OCI-LY7 (cell line): ENCODE data around the gene KSR1. TPM values are rescaled to one million over a fixed set of nuclear protein-coding genes. Genes with fewer than 3 reads are reported as not detected.
"Not testable (repeated sequence)": the region's sequence is repeated elsewhere in the genome, so short reads cannot be mapped to it uniquely, and the experiment has no call there.

Source experiments
- BruUV-seq: library from RNA; stranded (reverse); fragments of 400-500 nt; replicated peaks from 2 replicates; lab custom pipeline; 2021; lab: Mats Ljungman, UMichigan
- CTCF ChIA-PET: fragments of 300-600 bp; sonication (Branson Sonifier 250); formaldehyde crosslinking; loops from one replicate; lab custom pipeline; 2022; ENCODE audit warnings: antibody characterized with exemption; ENCODE audit not compliant: unreplicated experiment; lab: Charles Lee
- POLR2A ChIA-PET: fragments of 300-600 bp; sonication (Branson Sonifier 250); formaldehyde crosslinking; loops from one replicate; lab custom pipeline; 2022; ENCODE audit warnings: antibody characterized with exemption; lab: Charles Lee
- DNase-seq: peaks from one replicate; pipeline ENCODE4 v3.0.0-alpha.2; 2015; ENCODE audit warnings: low spot score
- H2AFZ ChIP-seq: fragments of 200-600 bp; sonication (generic), shearing (Covaris generic); 2 replicates; pipeline ENCODE4 v1.6.1; 2014; ENCODE audit warnings: mild to moderate bottlenecking, antibody characterized with exemption, low read length, moderate library complexity
- H3K27ac ChIP-seq: fragments of 200-600 bp; sonication (generic); 2 replicates; pipeline ENCODE4 v1.5.1; 2014; ENCODE audit warnings: mixed run types, low read depth, mild to moderate bottlenecking, moderate library complexity, low read length, inconsistent platforms; ENCODE audit not compliant: poor library complexity, severe bottlenecking
- H3K36me3 ChIP-seq: fragments of 200-600 bp; sonication (generic); 2 replicates; pipeline ENCODE4 v1.6.1; 2014; ENCODE audit warnings: mild to moderate bottlenecking, antibody characterized with exemption, low read length, moderate library complexity, mixed read lengths; ENCODE audit not compliant: insufficient read depth
- H3K4me1 ChIP-seq: fragments of 200-600 bp; sonication (generic); 2 replicates; pipeline ENCODE4 v1.5.1; 2014; ENCODE audit warnings: mild to moderate bottlenecking, low read length; ENCODE audit not compliant: insufficient read depth, poor library complexity, severe bottlenecking
- H3K4me2 ChIP-seq: fragments of 200-600 bp; sonication (generic); 2 replicates; pipeline ENCODE4 v1.6.1; 2014; ENCODE audit warnings: mild to moderate bottlenecking, low read length
- H3K4me3 ChIP-seq: fragments of 200-600 bp; sonication (generic); 2 replicates; pipeline ENCODE4 v1.5.1; 2014; ENCODE audit warnings: mild to moderate bottlenecking, low read depth, low read length; ENCODE audit not compliant: poor library complexity, severe bottlenecking
- H3K79me2 ChIP-seq: fragments of 200-600 bp; sonication (generic); 2 replicates; pipeline ENCODE4 v1.6.1; 2016; ENCODE audit warnings: low read depth, mild to moderate bottlenecking, low read length, moderate library complexity, mixed read lengths; ENCODE audit not compliant: insufficient read depth
- H3K9me2 ChIP-seq: fragments of 200-600 bp; sonication (generic); 2 replicates; pipeline ENCODE4 v1.6.1; 2016; ENCODE audit warnings: mild to moderate bottlenecking, low read length, mixed read lengths; ENCODE audit not compliant: insufficient read depth
- H3K9me3 ChIP-seq: fragments of 200-600 bp; sonication (generic); 2 replicates; pipeline ENCODE4 v1.6.1; 2014; ENCODE audit warnings: mild to moderate bottlenecking, mixed run types, low read length, mixed read lengths
- H4K20me1 ChIP-seq: fragments of 200-600 bp; sonication (generic); 2 replicates; pipeline ENCODE4 v1.6.1; 2014; ENCODE audit warnings: mild to moderate bottlenecking, antibody characterized with exemption, low read length, moderate library complexity, mixed read lengths; ENCODE audit not compliant: insufficient read depth
- CTCF ChIP-seq: fragments of 200-600 bp; sonication (generic); conservative IDR thresholded peaks from 2 replicates; pipeline ENCODE4 v1.5.1; 2014; ENCODE audit warnings: mild to moderate bottlenecking, antibody characterized with exemption, low read length, moderate library complexity, mixed read lengths
- EZH2phosphoT487 ChIP-seq: fragments of 200-600 bp; sonication (generic); IDR thresholded peaks from 2 replicates; pipeline ENCODE4 v1.6.1; 2018; ENCODE audit warnings: low read depth, borderline replicate concordance, mild to moderate bottlenecking, mixed run types, antibody characterized with exemption, low read length, moderate library complexity, mixed read lengths
- intact Hi-C: fragments of 100-400 bp; cut with micrococcal nuclease; formaldehyde crosslinking; loops from one replicate; pipeline ENCODE4 v1.10.0; 2022; ENCODE audit not compliant: unreplicated experiment
- total RNA-seq, 2 experiments: library from RNA; depleted of rRNA in 1 of 2; stranded (reverse); fragments of >200 nt in 1 of 2; shearing (Covaris generic) in 1 of 2; gene quantifications; 2 replicates each; pipeline ENCODE4 v1.2.3, GENCODE V29; 2014 to 2022

Gene KSR1
- total RNA-seq, 2 experiments from 2014 or later, result 2.2 to 4.1 TPM

GRCh38 chr17:27446569-27447301 is 9.5 kb upstream of the KSR1 start:
- Histone ChIP-seq H4K20me1 (no peaks in the 10 kb centered on the region), H3K36me3 (no peaks in the 10 kb centered on the region), H3K4me3 (no peak overlapping the region), H3K9me2 (no peaks in the 10 kb centered on the region), H3K4me2 (no peak overlapping the region), H3K27ac (no peak overlapping the region), H3K79me2 (no peaks in the 10 kb centered on the region), H3K9me3 (no peaks in the 10 kb centered on the region), H2AFZ (no peak overlapping the region), H3K4me1 (no peaks in the 10 kb centered on the region)
- CTCF ChIA-PET, result no interaction called here
- BruUV-seq, result no TSS peak
- TF ChIP-seq CTCF, result no peak
- no peak for TF ChIP-seq EZH2phosphoT487
- no peak for DNase-seq
- POLR2A ChIA-PET, result interaction anchor here (0.7 kb wide), 1 partner anchor 30 kb away, joined by 3 read pairs; no protein-coding TSS in a partner anchor
- intact Hi-C loops, result no loop called here

- H3K27ac ChIP-seq, H3K4me1 ChIP-seq, DNase-seq, H3K9me2 ChIP-seq, H3K4me2 ChIP-seq, CTCF ChIA-PET, H3K36me3 ChIP-seq, intact Hi-C loops, H3K9me3 ChIP-seq, BruUV-seq, H4K20me1 ChIP-seq, H3K4me3 ChIP-seq, H3K79me2 ChIP-seq, POLR2A ChIA-PET, H2AFZ ChIP-seq: not testable (repeated sequence)
These were observed 7.7 kb upstream of the KSR1 start for GRCh38 chr17:27448534-27448933.

- intact Hi-C loops, result no loop called here
- BruUV-seq, result no TSS peak
- Histone ChIP-seq H3K4me1 (no peaks in the 10 kb centered on the region), H3K79me2 (no peaks in the 10 kb centered on the region), H3K9me2 (no peaks in the 10 kb centered on the region), H4K20me1 (no peaks in the 10 kb centered on the region), H3K4me2 (no peak overlapping the region), H3K9me3 (no peaks in the 10 kb centered on the region), H3K4me3 (no peak overlapping the region), H3K27ac (no peak overlapping the region), H2AFZ (no peak overlapping the region), H3K36me3 (no peaks in the 10 kb centered on the region)
- TF ChIP-seq EZH2phosphoT487 (no peak), CTCF (no peak)
- DNase-seq, result no peak
- POLR2A ChIA-PET, result no interaction called here
- CTCF ChIA-PET, result no interaction called here
These were observed 6.7 kb upstream of the KSR1 start for GRCh38 chr17:27449541-27449940.
